GM23338 (cell line): Measurements from ENCODE around the gene TANGO6. TPM values are rescaled to one million over a fixed set of nuclear protein-coding genes. Genes with fewer than 3 reads are reported as not detected.

Experiments used
- ATAC-seq: fragments of 200-7000 bp; cut with Tn5 transposase; 3 replicates; pipeline ENCODE4 v1.9.1; 2020
- DNase-seq: peaks from one replicate; pipeline ENCODE4 v3.0.0-alpha.2; 2015; ENCODE audit warnings: low spot score
- H2AFZ ChIP-seq: fragments of 200-600 bp; sonication (generic); 2 replicates; pipeline ENCODE4 v1.8.0; 2016; ENCODE audit warnings: antibody characterized with exemption, mild to moderate bottlenecking, moderate library complexity
- H3F3A ChIP-seq: fragments of 200-600 bp; sonication (generic); replicated peaks from 2 replicates; pipeline ENCODE4 v1.8.0; 2017; ENCODE audit warnings: antibody characterized with exemption, mixed run types, low read depth
- H3K27ac ChIP-seq: fragments of 200-600 bp; sonication (generic); 2 replicates; pipeline ENCODE4 v1.6.1; 2016; ENCODE audit warnings: low read depth
- H3K27me3 ChIP-seq: fragments of 200-600 bp; sonication (generic); 2 replicates; pipeline ENCODE4 v1.8.0; 2016; ENCODE audit warnings: mild to moderate bottlenecking, mixed run types, moderate library complexity; ENCODE audit not compliant: insufficient read depth
- H3K36me3 ChIP-seq: fragments of 200-600 bp; sonication (generic); 2 replicates; pipeline ENCODE4 v1.8.0; 2016; ENCODE audit warnings: mild to moderate bottlenecking; ENCODE audit not compliant: insufficient read depth
- H3K4me1 ChIP-seq: fragments of 200-600 bp; sonication (generic); 2 replicates; pipeline ENCODE4 v1.8.0; 2016; ENCODE audit warnings: mild to moderate bottlenecking, moderate library complexity; ENCODE audit not compliant: insufficient read depth
- H3K4me2 ChIP-seq: fragments of 200-600 bp; sonication (generic); 2 replicates; pipeline ENCODE4 v1.7.1; 2017; ENCODE audit warnings: mixed run types
- H3K4me3 ChIP-seq: fragments of 200-600 bp; sonication (generic); 2 replicates; pipeline ENCODE4 v1.6.1; 2016; ENCODE audit warnings: mixed run types
- H3K79me2 ChIP-seq: fragments of 200-600 bp; sonication (generic); replicated peaks from 2 replicates; pipeline ENCODE4 v1.8.0; 2017; ENCODE audit warnings: mild to moderate bottlenecking; ENCODE audit not compliant: insufficient read depth
- H3K9me2 ChIP-seq: fragments of 200-600 bp; sonication (generic); 2 replicates; pipeline ENCODE4 v1.8.0; 2017; ENCODE audit not compliant: insufficient read depth
- H4K20me1 ChIP-seq: fragments of 200-600 bp; sonication (generic); replicated peaks from 2 replicates; pipeline ENCODE4 v1.8.0; 2017; ENCODE audit warnings: mild to moderate bottlenecking; ENCODE audit not compliant: insufficient read depth
- H3K27ac Mint-ChIP-seq: 2 replicates; pipeline ENCODE4 v1.8.0; 2020; ENCODE audit warnings: inconsistent platforms, mild to moderate bottlenecking, moderate library complexity, mixed read lengths
- H3K27me3 Mint-ChIP-seq: 3 replicates; pipeline ENCODE4 v1.8.0; 2022; ENCODE audit warnings: low read depth, mild to moderate bottlenecking, moderate library complexity, mixed read lengths, inconsistent platforms; ENCODE audit not compliant: insufficient read depth, poor library complexity
- H3K36me3 Mint-ChIP-seq: 3 replicates; pipeline ENCODE4 v1.8.0; 2021; ENCODE audit warnings: low read depth, mild to moderate bottlenecking, inconsistent platforms, moderate library complexity, mixed read lengths
- H3K4me1 Mint-ChIP-seq: 3 replicates; pipeline ENCODE4 v1.8.0; 2020; ENCODE audit warnings: mild to moderate bottlenecking, inconsistent platforms, mixed read lengths
- H3K4me3 Mint-ChIP-seq: 3 replicates; pipeline ENCODE4 v1.8.0; 2021; ENCODE audit warnings: moderate library complexity, mild to moderate bottlenecking, inconsistent platforms, mixed read lengths
- H3K9me3 Mint-ChIP-seq: 3 replicates; pipeline ENCODE4 v1.8.0; 2020; ENCODE audit warnings: moderate library complexity, mild to moderate bottlenecking, inconsistent platforms, mixed read lengths
- CREB1 ChIP-seq: fragments of 250-450 bp; sonication (Bioruptor Pico); IDR thresholded peaks from 2 replicates; pipeline ENCODE4 v1.5.0; 2020; ENCODE audit warnings: low read depth, mild to moderate bottlenecking, moderate library complexity
- EZH2 ChIP-seq: fragments of 200-600 bp; sonication (generic); IDR thresholded peaks from one replicate; pipeline ENCODE4 v1.8.0; 2017; ENCODE audit warnings: antibody characterized with exemption, mild to moderate bottlenecking, low read depth; ENCODE audit not compliant: unreplicated experiment
- EZH2phosphoT487 ChIP-seq: fragments of 200-600 bp; sonication (generic); IDR thresholded peaks from one replicate; pipeline ENCODE4 v1.8.1; 2018; ENCODE audit warnings: antibody characterized with exemption; ENCODE audit not compliant: unreplicated experiment
- JUNB ChIP-seq: IDR thresholded peaks from one replicate; pipeline ENCODE4 v1.6.1; 2016; ENCODE audit warnings: antibody characterized with exemption; ENCODE audit not compliant: unreplicated experiment
- NANOG ChIP-seq: IDR thresholded peaks from 2 replicates; pipeline ENCODE4 v1.6.1; 2016; ENCODE audit warnings: antibody characterized with exemption, borderline replicate concordance
- STAT1 ChIP-seq: IDR thresholded peaks from one replicate; pipeline ENCODE4 v1.6.1; 2016; ENCODE audit warnings: antibody characterized with exemption; ENCODE audit not compliant: unreplicated experiment
- ZNF114 ChIP-seq: fragments of 250-450 bp; sonication (Bioruptor Pico); IDR thresholded peaks from 2 replicates; pipeline ENCODE4 v1.5.0; 2020; ENCODE audit warnings: mild to moderate bottlenecking, moderate library complexity
- ZNF331 ChIP-seq: fragments of 250-450 bp; sonication (Bioruptor Pico); IDR thresholded peaks from 2 replicates; pipeline ENCODE4 v1.5.0; 2020; ENCODE audit warnings: low read depth, mild to moderate bottlenecking, moderate library complexity
- ZNF462 ChIP-seq: fragments of 250-450 bp; sonication (Bioruptor Pico); IDR thresholded peaks from 2 replicates; pipeline ENCODE4 v1.5.0; 2020; ENCODE audit warnings: mild to moderate bottlenecking, moderate library complexity
- polyA plus RNA-seq: library from polyadenylated mRNA; unstranded; fragments of >200 nt; fragmentation: Nextera tagmentation; extraction: Ambion mirVana; gene quantifications from 2 replicates; pipeline ENCODE4 v1.2.1, GENCODE V29; 2016
- total RNA-seq: library from RNA; depleted of rRNA; stranded (reverse); fragments of >200 nt; shearing (Covaris generic); gene quantifications from 2 replicates; pipeline ENCODE4 v1.2.3, GENCODE V29; 2014
- TF ChIP-seq, protein P1 (sequence below): IDR thresholded peaks from one replicate; pipeline ENCODE4 v1.6.1; 2018; ENCODE audit warnings: antibody characterized with exemption; ENCODE audit not compliant: unreplicated experiment
- TF ChIP-seq, protein P2 (sequence below), 2 experiments: fragments of 200-600 bp in 1 of 2; sonication (generic) in 1 of 2; conservative IDR thresholded peaks; 2 replicates each; pipeline versions ENCODE4 v1.5.1 to v1.6.1; 2016 to 2017; ENCODE audit warnings: antibody characterized with exemption in 2 of 2, low read depth in 2 of 2, mild to moderate bottlenecking in 2 of 2, moderate library complexity in 1 of 2
- TF ChIP-seq, protein P3 (sequence below): IDR thresholded peaks from 2 replicates; pipeline ENCODE4 v1.6.1; 2016; ENCODE audit warnings: antibody characterized with exemption

Gene TANGO6
- total and polyA plus RNA-seq, 2 experiments from 2014 or later = 7.2 to 23.2 TPM

DNA sequence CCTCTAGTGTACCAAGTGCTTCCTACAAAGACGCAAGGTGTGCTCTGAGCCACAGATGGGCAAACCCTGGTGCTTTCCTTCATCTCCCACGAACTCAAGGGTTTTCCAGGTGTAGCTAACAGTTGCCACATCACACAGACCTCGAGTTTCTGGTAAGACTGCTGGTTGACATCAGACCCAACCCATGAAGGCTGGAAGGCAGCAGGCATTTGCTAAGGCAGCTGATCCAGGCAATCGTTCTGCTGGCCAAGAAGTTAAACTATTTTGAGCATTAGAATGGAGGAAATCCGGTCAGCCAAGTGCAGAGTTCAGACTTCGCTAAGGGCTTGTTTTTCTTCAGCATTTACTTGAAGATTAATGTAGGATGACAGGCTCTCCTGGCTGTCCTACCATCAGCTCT, 273.6 kb downstream of the TANGO6 start (continued):
- TF ChIP-seq, protein P1, sequence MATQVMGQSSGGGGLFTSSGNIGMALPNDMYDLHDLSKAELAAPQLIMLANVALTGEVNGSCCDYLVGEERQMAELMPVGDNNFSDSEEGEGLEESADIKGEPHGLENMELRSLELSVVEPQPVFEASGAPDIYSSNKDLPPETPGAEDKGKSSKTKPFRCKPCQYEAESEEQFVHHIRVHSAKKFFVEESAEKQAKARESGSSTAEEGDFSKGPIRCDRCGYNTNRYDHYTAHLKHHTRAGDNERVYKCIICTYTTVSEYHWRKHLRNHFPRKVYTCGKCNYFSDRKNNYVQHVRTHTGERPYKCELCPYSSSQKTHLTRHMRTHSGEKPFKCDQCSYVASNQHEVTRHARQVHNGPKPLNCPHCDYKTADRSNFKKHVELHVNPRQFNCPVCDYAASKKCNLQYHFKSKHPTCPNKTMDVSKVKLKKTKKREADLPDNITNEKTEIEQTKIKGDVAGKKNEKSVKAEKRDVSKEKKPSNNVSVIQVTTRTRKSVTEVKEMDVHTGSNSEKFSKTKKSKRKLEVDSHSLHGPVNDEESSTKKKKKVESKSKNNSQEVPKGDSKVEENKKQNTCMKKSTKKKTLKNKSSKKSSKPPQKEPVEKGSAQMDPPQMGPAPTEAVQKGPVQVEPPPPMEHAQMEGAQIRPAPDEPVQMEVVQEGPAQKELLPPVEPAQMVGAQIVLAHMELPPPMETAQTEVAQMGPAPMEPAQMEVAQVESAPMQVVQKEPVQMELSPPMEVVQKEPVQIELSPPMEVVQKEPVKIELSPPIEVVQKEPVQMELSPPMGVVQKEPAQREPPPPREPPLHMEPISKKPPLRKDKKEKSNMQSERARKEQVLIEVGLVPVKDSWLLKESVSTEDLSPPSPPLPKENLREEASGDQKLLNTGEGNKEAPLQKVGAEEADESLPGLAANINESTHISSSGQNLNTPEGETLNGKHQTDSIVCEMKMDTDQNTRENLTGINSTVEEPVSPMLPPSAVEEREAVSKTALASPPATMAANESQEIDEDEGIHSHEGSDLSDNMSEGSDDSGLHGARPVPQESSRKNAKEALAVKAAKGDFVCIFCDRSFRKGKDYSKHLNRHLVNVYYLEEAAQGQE = no peak
- no peak for TF ChIP-seq JUNB

GRCh38 chr16:69118468-69118867, 275.1 kb downstream of the TANGO6 start:
- peaks cover 17% of the 10 kb centered on the region for H4K20me1 ChIP-seq
- Mint-ChIP-seq H3K36me3 (peaks cover 88% of the 10 kb centered on the region), H3K4me3 (no peak overlapping the region), H3K27me3 (peaks cover 7% of the 10 kb centered on the region), H3K9me3 (peaks cover 3% of the 10 kb centered on the region; the same call in 1 of the 3 replicates), H3K27ac (no peak overlapping the region), H3K4me1 (peaks cover 3% of the 10 kb centered on the region; the same call in 1 of the 3 replicates)
- H3K4me2 ChIP-seq = no peak overlapping the region
- no peak overlapping the region for H3K27ac ChIP-seq
- no peak for DNase-seq
- no peaks in the 10 kb centered on the region for H3K4me1 ChIP-seq
- no peaks in the 10 kb centered on the region for H3K27me3 ChIP-seq
- H3K9me2 ChIP-seq = no peaks in the 10 kb centered on the region
- peaks cover 57% of the 10 kb centered on the region for H3F3A ChIP-seq
- H3K36me3 ChIP-seq = peaks cover 50% of the 10 kb centered on the region
- peaks cover 13% of the 10 kb centered on the region for H3K79me2 ChIP-seq
- H3K4me3 ChIP-seq = no peak overlapping the region
- no peak overlapping the region for H2AFZ ChIP-seq
- no peak for ATAC-seq
- TF ChIP-seq JUNB (no peak), STAT1 (no peak), ZNF331 (CRISPR knock-in tag) (no peak), ZNF462 (CRISPR knock-in tag) (no peak), NANOG (no peak), CREB1 (CRISPR knock-in tag) (no peak), EZH2 (no peak), ZNF114 (no peak), EZH2phosphoT487 (no peak)
- TF ChIP-seq, protein P2, sequence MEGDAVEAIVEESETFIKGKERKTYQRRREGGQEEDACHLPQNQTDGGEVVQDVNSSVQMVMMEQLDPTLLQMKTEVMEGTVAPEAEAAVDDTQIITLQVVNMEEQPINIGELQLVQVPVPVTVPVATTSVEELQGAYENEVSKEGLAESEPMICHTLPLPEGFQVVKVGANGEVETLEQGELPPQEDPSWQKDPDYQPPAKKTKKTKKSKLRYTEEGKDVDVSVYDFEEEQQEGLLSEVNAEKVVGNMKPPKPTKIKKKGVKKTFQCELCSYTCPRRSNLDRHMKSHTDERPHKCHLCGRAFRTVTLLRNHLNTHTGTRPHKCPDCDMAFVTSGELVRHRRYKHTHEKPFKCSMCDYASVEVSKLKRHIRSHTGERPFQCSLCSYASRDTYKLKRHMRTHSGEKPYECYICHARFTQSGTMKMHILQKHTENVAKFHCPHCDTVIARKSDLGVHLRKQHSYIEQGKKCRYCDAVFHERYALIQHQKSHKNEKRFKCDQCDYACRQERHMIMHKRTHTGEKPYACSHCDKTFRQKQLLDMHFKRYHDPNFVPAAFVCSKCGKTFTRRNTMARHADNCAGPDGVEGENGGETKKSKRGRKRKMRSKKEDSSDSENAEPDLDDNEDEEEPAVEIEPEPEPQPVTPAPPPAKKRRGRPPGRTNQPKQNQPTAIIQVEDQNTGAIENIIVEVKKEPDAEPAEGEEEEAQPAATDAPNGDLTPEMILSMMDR (conservative IDR thresholded peaks at IDR 0.05; ENCODE audit: low read depth in 2 of 2) = no peak
- TF ChIP-seq, protein P3, sequence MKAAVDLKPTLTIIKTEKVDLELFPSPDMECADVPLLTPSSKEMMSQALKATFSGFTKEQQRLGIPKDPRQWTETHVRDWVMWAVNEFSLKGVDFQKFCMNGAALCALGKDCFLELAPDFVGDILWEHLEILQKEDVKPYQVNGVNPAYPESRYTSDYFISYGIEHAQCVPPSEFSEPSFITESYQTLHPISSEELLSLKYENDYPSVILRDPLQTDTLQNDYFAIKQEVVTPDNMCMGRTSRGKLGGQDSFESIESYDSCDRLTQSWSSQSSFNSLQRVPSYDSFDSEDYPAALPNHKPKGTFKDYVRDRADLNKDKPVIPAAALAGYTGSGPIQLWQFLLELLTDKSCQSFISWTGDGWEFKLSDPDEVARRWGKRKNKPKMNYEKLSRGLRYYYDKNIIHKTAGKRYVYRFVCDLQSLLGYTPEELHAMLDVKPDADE = no peak
